ENCODE data around the gene AP3D1. TPM values are rescaled to one million over a fixed set of nuclear protein-coding genes. Genes with fewer than 3 reads are reported as not detected.

The AP3D1 gene
- total and polyA plus RNA-seq, 2 donors from 2014 or later = 68.4 to 125 TPM

DNA sequence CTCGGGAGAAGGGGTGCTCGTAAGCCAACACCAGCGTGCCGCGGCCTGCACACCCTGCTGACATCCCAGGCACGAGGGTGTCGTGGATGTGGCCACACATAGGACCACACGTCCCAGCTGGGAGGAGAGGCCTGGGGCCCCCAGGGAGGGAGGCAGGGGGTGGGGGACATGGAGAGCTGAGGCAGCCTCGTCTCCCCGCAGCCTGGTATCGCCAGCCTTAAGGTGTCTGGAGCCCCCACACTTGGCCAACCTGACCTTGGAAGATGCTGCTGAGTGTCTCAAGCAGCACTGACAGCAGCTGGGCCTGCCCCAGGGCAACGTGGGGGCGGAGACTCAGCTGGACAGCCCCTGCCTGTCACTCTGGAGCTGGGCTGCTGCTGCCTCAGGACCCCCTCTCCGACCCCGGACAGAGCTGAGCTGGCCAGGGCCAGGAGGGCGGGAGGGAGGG is 52.3 kb downstream of the AP3D1 start:
- intact Hi-C loops (cut with DNase I) = no loop called here
- H3K4me1 ChIP-seq (ENCODE audit: control insufficient read depth in 2 of 3, insufficient read depth in 2 of 3, low read depth in 1 of 3, low read length in 3 of 3) = peaks cover 0 to 15% (median 8%) of the 10 kb centered on the region in 3 donors
- H3K9me3 ChIP-seq (ENCODE audit: control insufficient read depth in 2 of 3, insufficient read depth in 1 of 3, low read length in 3 of 3) = no peaks in the 10 kb centered on the region
- TF ChIP-seq, protein P1, sequence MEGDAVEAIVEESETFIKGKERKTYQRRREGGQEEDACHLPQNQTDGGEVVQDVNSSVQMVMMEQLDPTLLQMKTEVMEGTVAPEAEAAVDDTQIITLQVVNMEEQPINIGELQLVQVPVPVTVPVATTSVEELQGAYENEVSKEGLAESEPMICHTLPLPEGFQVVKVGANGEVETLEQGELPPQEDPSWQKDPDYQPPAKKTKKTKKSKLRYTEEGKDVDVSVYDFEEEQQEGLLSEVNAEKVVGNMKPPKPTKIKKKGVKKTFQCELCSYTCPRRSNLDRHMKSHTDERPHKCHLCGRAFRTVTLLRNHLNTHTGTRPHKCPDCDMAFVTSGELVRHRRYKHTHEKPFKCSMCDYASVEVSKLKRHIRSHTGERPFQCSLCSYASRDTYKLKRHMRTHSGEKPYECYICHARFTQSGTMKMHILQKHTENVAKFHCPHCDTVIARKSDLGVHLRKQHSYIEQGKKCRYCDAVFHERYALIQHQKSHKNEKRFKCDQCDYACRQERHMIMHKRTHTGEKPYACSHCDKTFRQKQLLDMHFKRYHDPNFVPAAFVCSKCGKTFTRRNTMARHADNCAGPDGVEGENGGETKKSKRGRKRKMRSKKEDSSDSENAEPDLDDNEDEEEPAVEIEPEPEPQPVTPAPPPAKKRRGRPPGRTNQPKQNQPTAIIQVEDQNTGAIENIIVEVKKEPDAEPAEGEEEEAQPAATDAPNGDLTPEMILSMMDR (IDR thresholded peaks at IDR 0.05; ENCODE audit: borderline replicate concordance, extremely low read depth, insufficient read depth) = no peak
- no peak overlapping the region for H3K27ac ChIP-seq (ENCODE audit: low read depth in 2 of 2, low read length in 2 of 2)
- DNase-seq = no peak
- peaks cover 0 to 17% (median 6%) of the 10 kb centered on the region in 3 donors for H3K36me3 ChIP-seq (ENCODE audit: control insufficient read depth in 2 of 3, insufficient read depth in 3 of 3, low read length in 3 of 3)
- FAIRE-seq = no peak
- H3K9ac ChIP-seq (ENCODE audit: low read length in 3 of 3) = no peak overlapping the region
- no peak overlapping the region for H3K4me3 ChIP-seq (ENCODE audit: low read length in 3 of 3)
- H3K27me3 ChIP-seq (ENCODE audit: control insufficient read depth, insufficient read depth, low read length) = no peaks in the 10 kb centered on the region

DNA sequence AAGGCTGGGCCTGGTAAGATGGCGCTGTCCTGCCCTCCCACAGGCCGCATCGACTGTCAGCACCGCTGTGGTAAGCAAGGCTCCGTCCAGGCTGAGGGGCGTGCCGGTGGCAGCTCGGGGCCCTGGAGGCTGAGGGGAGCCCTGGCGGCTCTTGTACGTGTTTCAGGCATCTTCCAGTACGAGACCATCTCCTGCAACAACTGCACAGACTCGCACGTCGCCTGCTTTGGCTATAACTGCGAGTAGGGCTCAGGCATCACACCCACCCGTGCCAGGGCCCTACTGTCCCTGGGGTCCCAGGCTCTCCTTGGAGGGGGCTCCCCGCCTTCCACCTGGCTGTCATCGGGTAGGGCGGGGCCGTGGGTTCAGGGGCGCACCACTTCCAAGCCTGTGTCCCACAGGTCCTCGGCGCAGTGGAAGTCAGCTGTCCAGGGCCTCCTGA is 53.5 kb downstream of the AP3D1 start:
- no peaks in the 10 kb centered on the region for H3K27me3 ChIP-seq (ENCODE audit: control insufficient read depth, insufficient read depth, low read length)
- DNase-seq (peak in 1 of 5 donors; percentile 71), FAIRE-seq (no peak)
- H3K36me3 ChIP-seq (ENCODE audit: control insufficient read depth in 2 of 3, insufficient read depth in 3 of 3, low read length in 3 of 3) = peaks cover 0 to 17% (median 6%) of the 10 kb centered on the region in 3 donors
- no peaks in the 10 kb centered on the region for H3K9me3 ChIP-seq (ENCODE audit: control insufficient read depth in 2 of 3, insufficient read depth in 1 of 3, low read length in 3 of 3)
- TF ChIP-seq, protein P1 (IDR thresholded peaks at IDR 0.05; ENCODE audit: borderline replicate concordance, extremely low read depth, insufficient read depth) = no peak
- peaks cover 0 to 15% (median 8%) of the 10 kb centered on the region in 3 donors for H3K4me1 ChIP-seq (ENCODE audit: control insufficient read depth in 2 of 3, insufficient read depth in 2 of 3, low read depth in 1 of 3, low read length in 3 of 3)
- H3K27ac ChIP-seq (ENCODE audit: low read depth in 2 of 2, low read length in 2 of 2) = no peak overlapping the region
- H3K9ac ChIP-seq (ENCODE audit: low read length in 3 of 3) = no peak overlapping the region
- intact Hi-C loops (cut with DNase I) = no loop called here
- no peak overlapping the region for H3K4me3 ChIP-seq (ENCODE audit: low read length in 3 of 3)

DNA sequence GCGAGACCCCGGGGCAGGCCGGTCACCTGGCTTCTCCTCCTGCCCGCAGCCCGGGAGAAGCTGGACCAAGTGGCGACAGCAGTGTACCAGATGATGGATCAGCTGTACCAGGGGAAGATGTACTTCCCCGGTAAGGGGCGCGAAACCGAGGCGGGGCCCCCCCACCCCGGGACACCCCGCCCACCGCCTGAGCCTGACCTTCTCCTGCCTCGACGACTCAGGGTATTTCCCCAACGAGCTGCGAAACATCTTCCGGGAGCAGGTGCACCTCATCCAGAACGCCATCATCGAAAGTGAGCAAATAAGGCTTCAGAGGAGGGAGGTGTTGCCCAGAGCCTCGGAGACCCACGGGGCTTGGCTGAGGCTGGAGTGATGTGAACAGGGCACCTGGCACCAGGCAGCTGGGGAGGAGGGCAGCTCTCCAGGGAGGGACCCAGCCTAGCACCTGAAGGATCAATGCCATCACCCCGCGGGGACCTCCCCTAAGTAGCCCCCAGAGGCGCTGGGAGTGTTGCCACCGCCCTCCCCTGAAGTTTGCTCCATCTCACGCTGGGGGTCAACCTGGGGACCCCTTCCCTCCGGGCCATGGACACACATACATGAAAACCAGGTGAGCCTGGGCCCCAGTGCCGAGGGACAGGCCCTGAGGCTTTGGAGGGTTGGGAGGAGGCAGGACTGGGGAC is 54.0 kb downstream of the AP3D1 start:
- Histone ChIP-seq H3K9ac (ENCODE audit: low read length in 3 of 3) (no peak overlapping the region), H3K9me3 (ENCODE audit: control insufficient read depth in 2 of 3, insufficient read depth in 1 of 3, low read length in 3 of 3) (no peaks in the 10 kb centered on the region), H3K27ac (ENCODE audit: low read depth in 2 of 2, low read length in 2 of 2) (peak overlapping the region; percentile 59 to 71), H3K27me3 (ENCODE audit: control insufficient read depth, insufficient read depth, low read length) (no peaks in the 10 kb centered on the region), H3K4me1 (ENCODE audit: control insufficient read depth in 2 of 3, insufficient read depth in 2 of 3, low read depth in 1 of 3, low read length in 3 of 3) (peaks cover 0 to 15% (median 8%) of the 10 kb centered on the region in 3 donors), H3K36me3 (ENCODE audit: control insufficient read depth in 2 of 3, insufficient read depth in 3 of 3, low read length in 3 of 3) (peaks cover 0 to 17% (median 6%) of the 10 kb centered on the region in 3 donors), H3K4me3 (ENCODE audit: low read length in 3 of 3) (peak overlapping the region in 2 of 3 donors; percentile 44 to 65)
- intact Hi-C loops (cut with DNase I) = no loop called here
- no peak for DNase-seq
- TF ChIP-seq, protein P1 (IDR thresholded peaks at IDR 0.05; ENCODE audit: borderline replicate concordance, extremely low read depth, insufficient read depth) = no peak
- FAIRE-seq = no peak
